DND-41 (cell line): Measurements from ENCODE around the gene GADD45A.

Experiments
- CTCF ChIP-seq: IDR thresholded peaks from 2 replicates; pipeline ENCODE4 v1.5.1; 2012; ENCODE audit warnings: borderline replicate concordance, low read length, moderate library complexity, mild to moderate bottlenecking; ENCODE audit not compliant: poor library complexity, severe bottlenecking; ENCODE audit errors: extremely low read depth
- EZH2 ChIP-seq: IDR thresholded peaks from 3 replicates; pipeline ENCODE4 v1.6.1; 2012; ENCODE audit warnings: borderline replicate concordance, low read depth, mild to moderate bottlenecking, moderate library complexity, low read length, inconsistent platforms; ENCODE audit not compliant: severe bottlenecking

GRCh38 chr1:67705735-67706453 is 20.9 kb downstream of the GADD45A start:
- no peak for TF ChIP-seq CTCF
- TF ChIP-seq EZH2: no peak
